Stomach smooth muscle (tissue), 2 donors: ENCODE measurements around the gene ADCY7.

Experiments
- H3K27ac ChIP-seq: one replicate; pipeline ENCODE4 v1.7.0; 2013; ENCODE audit warnings: mild to moderate bottlenecking, low read length, inconsistent platforms
- H3K27me3 ChIP-seq, 2 donors: one replicate each; pipeline ENCODE4 v1.7.0; 2013; ENCODE audit warnings: low read length in 2 of 2; ENCODE audit not compliant: insufficient read depth in 2 of 2, control insufficient read depth in 1 of 2
- H3K36me3 ChIP-seq, 2 donors: one replicate each; pipeline ENCODE4 v1.7.0; 2013; ENCODE audit warnings: low read length in 2 of 2; ENCODE audit not compliant: control insufficient read depth in 2 of 2, insufficient read depth in 2 of 2
- H3K4me1 ChIP-seq: one replicate; pipeline ENCODE4 v1.7.0; 2013; ENCODE audit warnings: low read length; ENCODE audit not compliant: control insufficient read depth, insufficient read depth
- H3K4me3 ChIP-seq, 2 donors: one replicate each; pipeline ENCODE4 v1.7.0; 2013; ENCODE audit warnings: low read length in 2 of 2
- H3K9ac ChIP-seq, 2 donors: one replicate each; pipeline ENCODE4 v1.7.0; 2013; ENCODE audit warnings: low read length in 2 of 2, mild to moderate bottlenecking in 1 of 2
- H3K9me3 ChIP-seq, 2 donors: one replicate each; pipeline ENCODE4 v1.7.0; 2013; ENCODE audit warnings: low read length in 2 of 2; ENCODE audit not compliant: control insufficient read depth in 2 of 2
- donor health status: healthy.
- donor health status: Pancreatic carcinoma.

Gene ADCY7

GRCh38 chr16:50300942-50301625 lies 34.7 kb downstream of the ADCY7 start:
- Histone ChIP-seq H3K9me3 (no peaks in the 10 kb centered on the region), H3K27me3 (no peaks in the 10 kb centered on the region), H3K9ac (peak overlapping the region in 1 of 2 donors; percentile 21), H3K4me3 (peak overlapping the region in 1 of 2 donors; percentile 22), H3K27ac (peak overlapping the region; percentile 37), H3K36me3 (no peaks in the 10 kb centered on the region), H3K4me1 (peaks cover 16% of the 10 kb centered on the region)

GRCh38 chr16:50301626-50302471 lies 35.5 kb downstream of the ADCY7 start:
- Histone ChIP-seq H3K9me3 (no peaks in the 10 kb centered on the region), H3K4me1 (peaks cover 16% of the 10 kb centered on the region), H3K27me3 (no peaks in the 10 kb centered on the region), H3K4me3 (peak overlapping the region in 1 of 2 donors; percentile 22), H3K36me3 (no peaks in the 10 kb centered on the region), H3K9ac (peak overlapping the region in 1 of 2 donors; percentile 21), H3K27ac (peak overlapping the region; percentile 37)

- Histone ChIP-seq H3K27me3 (no peaks in the 10 kb centered on the region), H3K9ac (no peak overlapping the region), H3K36me3 (no peaks in the 10 kb centered on the region), H3K9me3 (no peaks in the 10 kb centered on the region), H3K27ac (no peak overlapping the region), H3K4me1 (peaks cover 14% of the 10 kb centered on the region), H3K4me3 (no peak overlapping the region)
Measured at GRCh38 chr16:50302472-50303005, 36.2 kb downstream of the ADCY7 start.

- Histone ChIP-seq H3K4me1 (peaks cover 14% of the 10 kb centered on the region), H3K36me3 (no peaks in the 10 kb centered on the region), H3K9ac (no peak overlapping the region), H3K27me3 (no peaks in the 10 kb centered on the region), H3K4me3 (no peak overlapping the region), H3K27ac (no peak overlapping the region), H3K9me3 (no peaks in the 10 kb centered on the region)
Measured at GRCh38 chr16:50303041-50303604, 36.8 kb downstream of the ADCY7 start.

- Histone ChIP-seq H3K27me3 (no peaks in the 10 kb centered on the region), H3K27ac (no peak overlapping the region), H3K4me3 (no peak overlapping the region), H3K36me3 (no peaks in the 10 kb centered on the region), H3K9me3 (no peaks in the 10 kb centered on the region), H3K9ac (no peak overlapping the region), H3K4me1 (peaks cover 14% of the 10 kb centered on the region)
Measured at GRCh38 chr16:50303605-50304466, 37.5 kb downstream of the ADCY7 start.

GRCh38 chr16:50304467-50305440 lies 38.4 kb downstream of the ADCY7 start:
- Histone ChIP-seq H3K27me3 (no peaks in the 10 kb centered on the region), H3K9me3 (no peaks in the 10 kb centered on the region), H3K36me3 (no peaks in the 10 kb centered on the region), H3K27ac (no peak overlapping the region), H3K9ac (no peak overlapping the region), H3K4me3 (no peak overlapping the region), H3K4me1 (peaks cover 24% of the 10 kb centered on the region)

GRCh38 chr16:50305441-50306061 lies 39.2 kb downstream of the ADCY7 start:
- no peaks in the 10 kb centered on the region for H3K36me3 ChIP-seq
- no peaks in the 10 kb centered on the region for H3K9me3 ChIP-seq
- no peaks in the 10 kb centered on the region for H3K27me3 ChIP-seq
- peaks cover 22% of the 10 kb centered on the region for H3K4me1 ChIP-seq
- H3K4me3 ChIP-seq: no peak overlapping the region
- no peak overlapping the region for H3K27ac ChIP-seq
- no peak overlapping the region for H3K9ac ChIP-seq

GRCh38 chr16:50306287-50306686 lies 39.9 kb downstream of the ADCY7 start:
- Histone ChIP-seq H3K27me3 (no peaks in the 10 kb centered on the region), H3K36me3 (no peaks in the 10 kb centered on the region), H3K9me3 (no peaks in the 10 kb centered on the region), H3K4me1 (peaks cover 15% of the 10 kb centered on the region), H3K27ac (no peak overlapping the region), H3K4me3 (no peak overlapping the region), H3K9ac (no peak overlapping the region)

GRCh38 chr16:50308237-50308965 lies 42.0 kb downstream of the ADCY7 start:
- no peak overlapping the region for H3K9ac ChIP-seq
- no peak overlapping the region for H3K27ac ChIP-seq
- peaks cover 2 to 10% of the 10 kb centered on the region in 2 donors for H3K36me3 ChIP-seq
- H3K4me3 ChIP-seq: no peak overlapping the region
- H3K27me3 ChIP-seq: no peaks in the 10 kb centered on the region
- H3K4me1 ChIP-seq: peaks cover 10% of the 10 kb centered on the region
- H3K9me3 ChIP-seq: no peaks in the 10 kb centered on the region
